GM12872 (cell line): ENCODE measurements around the gene STX5.

Source experiments
- CTCF ChIP-seq: IDR thresholded peaks from 3 replicates; pipeline ENCODE4 v1.5.1; 2011; ENCODE audit warnings: low read depth, mild to moderate bottlenecking, low read length, moderate library complexity; ENCODE audit not compliant: insufficient read depth

STX5 gene

DNA sequence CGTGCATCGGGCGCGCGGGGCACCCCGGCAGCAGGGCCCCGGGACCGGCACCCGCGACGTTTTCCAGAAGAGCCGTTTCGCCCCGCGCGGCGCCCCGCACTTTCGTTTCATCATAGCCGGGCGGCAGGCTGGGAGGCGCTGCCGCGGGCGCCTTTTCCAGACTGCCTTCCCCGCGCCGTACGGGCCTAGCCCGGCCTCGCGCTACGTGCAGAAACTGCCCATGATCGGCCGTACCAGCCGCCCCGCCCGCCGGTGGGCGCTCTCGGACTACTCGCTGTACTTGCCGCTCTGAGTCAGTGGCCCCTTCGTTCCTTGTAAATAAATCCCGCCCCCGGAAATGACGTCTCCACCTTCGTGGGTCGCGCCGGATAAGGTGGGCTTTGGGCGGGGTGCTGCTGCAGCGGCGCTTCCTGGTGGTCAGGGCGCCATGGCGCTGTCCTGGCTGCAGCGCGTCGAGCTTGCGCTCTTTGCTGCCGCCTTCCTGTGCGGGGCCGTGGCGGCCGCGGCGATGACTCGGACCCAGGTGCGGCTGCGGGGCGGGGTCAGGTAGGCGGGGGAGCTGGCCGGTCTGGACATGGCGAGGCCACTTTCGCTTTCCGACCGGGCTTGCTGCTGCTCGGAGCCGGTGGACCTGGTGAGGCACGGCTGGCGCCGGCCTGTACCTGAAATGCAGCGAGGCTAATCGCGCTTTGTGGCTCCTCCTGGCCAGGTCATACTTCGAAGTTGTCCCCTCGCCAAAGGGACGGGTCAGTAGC is 44.7 kb downstream of the STX5 start, which contains the start of gene TMEM179B:
Gene TMEM179B, plus strand, starts transcription at position 398 of the 755 bp plus-strand sequence. Its CDS starts 30 bp downstream, at position 428.
- TF ChIP-seq CTCF = peak; percentile 79

DNA sequence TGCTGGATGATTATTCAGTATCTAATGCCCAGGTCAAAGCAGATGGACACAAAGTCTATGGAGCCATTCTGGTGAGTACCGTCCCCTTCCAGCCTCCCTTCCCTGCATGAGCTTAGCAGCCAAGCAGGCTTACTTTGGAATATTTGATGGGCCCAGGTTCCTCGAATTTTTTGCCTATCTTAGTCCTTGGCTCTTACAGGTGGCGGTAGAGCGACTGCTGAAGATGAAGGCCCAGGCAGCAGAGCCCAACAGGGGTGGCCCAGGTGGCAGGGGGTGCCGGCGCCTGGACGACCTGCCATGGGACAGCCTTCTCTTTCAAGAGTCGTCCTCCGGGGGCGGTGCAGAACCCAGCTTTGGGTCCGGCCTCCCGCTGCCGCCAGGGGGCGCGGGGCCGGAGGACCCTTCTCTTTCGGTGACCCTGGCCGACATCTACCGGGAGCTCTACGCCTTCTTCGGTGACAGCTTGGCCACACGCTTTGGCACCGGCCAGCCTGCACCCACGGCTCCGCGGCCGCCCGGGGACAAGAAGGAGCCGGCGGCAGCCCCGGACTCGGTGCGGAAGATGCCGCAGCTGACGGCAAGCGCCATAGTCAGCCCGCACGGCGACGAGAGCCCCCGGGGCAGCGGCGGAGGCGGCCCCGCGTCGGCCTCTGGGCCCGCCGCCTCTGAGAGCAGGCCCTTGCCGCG is 45.4 kb downstream of the STX5 start:
- peak; percentile 99 for TF ChIP-seq CTCF

- TF ChIP-seq CTCF = no peak
Measured at GRCh38 chr11:62782753-62783152, 49.1 kb downstream of the STX5 start.

DNA sequence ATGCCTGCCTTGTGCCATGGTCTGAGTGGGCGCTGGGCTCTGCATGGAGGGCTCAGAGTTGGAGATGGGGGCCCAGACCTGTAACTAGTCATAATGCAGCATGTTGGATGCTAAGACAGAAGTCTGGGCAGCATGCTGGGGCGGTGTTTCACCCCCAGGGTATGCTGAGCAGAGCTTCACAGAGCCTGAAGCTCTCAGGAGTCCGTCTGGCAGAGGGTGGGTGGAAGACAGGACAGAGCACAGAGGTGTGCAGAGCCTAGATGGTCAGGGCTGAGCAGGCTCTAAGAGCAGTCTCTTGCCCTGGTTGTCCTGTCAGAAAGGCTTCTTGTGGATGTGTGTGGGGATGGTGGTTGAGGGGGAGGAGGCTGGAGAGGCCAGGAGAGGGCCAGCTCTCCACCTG is 53.4 kb downstream of the STX5 start:
- no peak for TF ChIP-seq CTCF

DNA sequence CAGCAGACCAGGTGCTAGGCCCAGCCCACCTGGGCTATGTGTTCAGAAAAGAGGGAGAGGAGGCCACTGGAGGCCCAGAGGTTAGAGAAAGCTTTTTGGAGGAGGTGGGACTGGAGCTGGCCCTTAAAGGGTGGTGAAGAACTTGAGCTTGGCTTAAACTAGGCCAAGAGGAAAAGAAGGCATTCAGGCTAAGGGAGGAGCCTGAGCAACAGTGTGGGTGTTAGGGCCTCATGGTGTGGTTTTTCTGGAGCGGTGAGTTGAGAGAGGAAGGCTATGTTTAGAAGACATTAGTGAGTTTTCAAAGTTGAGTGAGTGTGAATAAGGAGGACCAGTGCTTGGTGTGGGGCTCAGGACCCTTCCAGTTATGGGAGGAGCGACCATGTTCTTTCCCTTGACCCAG is 54.5 kb downstream of the STX5 start:
- TF ChIP-seq CTCF = no peak

DNA sequence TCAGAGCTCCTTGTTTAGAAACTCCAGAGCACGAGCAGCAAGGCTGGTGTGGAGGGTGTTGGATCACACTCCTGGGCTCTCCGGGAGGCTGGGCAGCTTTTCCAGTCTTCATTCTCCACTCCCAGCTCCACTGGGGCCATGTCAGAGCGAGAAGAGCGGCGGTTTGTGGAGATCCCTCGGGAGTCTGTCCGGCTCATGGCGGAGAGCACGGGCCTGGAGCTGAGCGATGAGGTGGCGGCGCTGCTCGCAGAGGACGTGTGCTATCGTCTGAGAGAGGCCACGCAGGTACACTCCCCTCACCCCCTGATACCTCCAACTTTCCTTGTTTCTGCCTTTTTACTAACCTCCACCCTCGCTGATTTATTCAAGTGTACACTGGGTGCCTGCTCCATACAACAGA is 56.2 kb downstream of the STX5 start:
- no peak for TF ChIP-seq CTCF

- no peak for TF ChIP-seq CTCF
Measured at GRCh38 chr11:62774407-62774806, 57.4 kb downstream of the STX5 start.
